ENCODE measurements around the gene ZNF575.
A peak's percentile ranks its signal among the peaks of the same experiment; 100 is the strongest.

The ZNF575 gene

DNA sequence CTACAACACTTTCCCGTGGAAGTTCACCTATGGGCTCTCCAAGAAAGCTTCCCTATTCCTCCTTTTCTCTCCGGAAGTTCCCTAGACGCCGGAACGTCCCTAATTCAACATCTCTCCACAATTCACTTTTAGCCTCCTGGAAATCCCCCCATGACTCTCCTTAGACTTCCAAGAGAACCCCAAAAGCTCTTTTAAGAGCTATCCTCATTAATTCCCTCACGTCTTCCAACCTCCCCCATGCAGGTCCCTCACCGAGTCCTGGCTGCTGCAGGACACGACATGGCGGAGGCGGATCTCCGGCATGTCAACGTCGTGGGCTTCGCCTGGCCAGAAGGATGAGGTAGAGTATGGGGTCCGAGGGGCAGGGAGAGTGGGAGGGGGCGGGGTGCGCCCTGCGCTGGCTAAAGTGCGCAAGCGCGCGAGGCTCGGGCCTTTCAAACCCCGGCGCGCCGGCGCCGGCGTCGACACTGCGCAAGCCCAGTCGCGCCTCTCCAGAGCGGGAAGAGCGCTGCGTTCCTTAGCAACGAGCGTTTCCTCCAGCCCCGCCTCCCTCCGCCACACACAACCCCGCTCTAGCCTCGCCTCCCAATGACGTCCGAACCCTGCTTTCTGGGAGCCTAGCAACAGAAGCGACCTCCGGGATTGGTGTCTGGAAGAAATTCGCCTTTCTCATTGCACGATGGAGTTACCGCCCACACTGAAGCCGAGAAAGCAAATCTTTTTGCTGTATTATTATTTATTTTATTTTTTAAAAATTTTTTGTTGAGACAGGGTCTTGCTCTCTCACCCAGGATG, 42.4 kb downstream of the ZNF575 start, which contains the start of the genes PINLYP and XRCC1:
Gene PINLYP (plus strand): TSS at position 646 of the 795 bp plus-strand sequence. CDS start 1,391 bp downstream, outside the sequence.
Gene XRCC1 (minus strand): TSS at position 372 of the 795 bp plus-strand sequence. CDS start 69 bp downstream, at position 303.
- peak; percentile 97 for DNase-seq

DNA sequence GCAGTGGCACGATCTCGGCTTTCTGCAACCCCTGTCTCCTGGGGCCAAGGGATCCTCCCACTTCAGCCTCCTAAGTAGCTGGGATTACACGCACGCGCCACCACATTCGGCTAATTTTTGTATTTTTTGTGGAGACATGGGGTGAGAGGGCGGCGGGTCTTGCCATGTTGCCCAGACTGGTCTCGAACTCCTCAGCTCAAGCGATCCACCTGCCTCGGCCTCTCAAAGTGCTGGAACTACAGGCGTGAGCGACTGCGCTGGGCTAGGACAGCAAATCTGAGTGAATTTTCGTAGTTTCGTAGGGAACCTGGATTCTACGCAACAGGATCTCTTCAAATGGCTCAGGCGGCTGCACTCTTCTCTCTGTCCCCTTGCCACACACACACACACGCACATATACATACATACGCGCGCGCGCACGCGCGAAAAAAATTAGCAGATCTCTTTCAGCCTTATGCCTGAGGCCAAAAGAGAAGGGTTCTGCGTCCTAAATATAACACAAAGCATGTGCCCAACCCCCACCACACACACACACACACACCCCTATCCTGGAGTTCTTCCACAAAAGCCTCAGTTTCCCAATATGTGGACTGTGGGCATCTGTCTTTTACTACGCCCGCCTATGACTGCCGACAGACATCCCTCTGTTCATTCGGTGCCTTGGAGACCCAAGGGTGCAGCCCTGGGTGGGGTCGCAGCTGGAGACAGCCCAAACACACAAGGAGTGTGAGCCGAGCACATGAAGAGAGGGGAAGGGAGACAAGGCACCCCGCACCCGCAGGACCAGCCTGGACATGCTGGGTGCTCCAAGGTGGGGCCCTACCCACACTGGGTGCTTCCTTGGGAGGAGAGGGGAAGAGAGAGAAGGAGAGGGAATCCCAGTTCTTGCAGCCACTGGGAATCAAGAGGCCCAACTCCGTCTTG, 43.2 kb downstream of the ZNF575 start:
- DNase-seq = no peak

DNA sequence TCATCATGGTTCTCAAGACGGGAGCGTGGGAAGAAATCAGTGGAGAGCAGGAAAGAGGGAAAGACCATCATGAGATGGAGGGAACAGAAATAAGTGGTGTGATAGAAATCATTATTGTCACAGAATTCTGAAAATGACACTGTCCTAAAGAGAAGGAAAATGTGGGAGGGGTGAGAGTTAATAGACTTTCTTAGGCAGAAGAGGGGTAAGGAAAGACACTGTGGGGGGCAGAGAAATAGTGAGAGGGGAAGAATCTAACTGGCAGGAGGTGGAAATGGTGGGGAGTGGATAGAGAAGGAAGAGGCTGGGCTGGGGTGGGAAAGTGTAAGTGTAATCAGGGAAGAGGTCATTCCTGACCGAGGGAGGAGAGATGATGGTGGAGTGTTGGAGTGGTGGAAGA, 45.8 kb downstream of the ZNF575 start:
- DNase-seq = no peak

DNA sequence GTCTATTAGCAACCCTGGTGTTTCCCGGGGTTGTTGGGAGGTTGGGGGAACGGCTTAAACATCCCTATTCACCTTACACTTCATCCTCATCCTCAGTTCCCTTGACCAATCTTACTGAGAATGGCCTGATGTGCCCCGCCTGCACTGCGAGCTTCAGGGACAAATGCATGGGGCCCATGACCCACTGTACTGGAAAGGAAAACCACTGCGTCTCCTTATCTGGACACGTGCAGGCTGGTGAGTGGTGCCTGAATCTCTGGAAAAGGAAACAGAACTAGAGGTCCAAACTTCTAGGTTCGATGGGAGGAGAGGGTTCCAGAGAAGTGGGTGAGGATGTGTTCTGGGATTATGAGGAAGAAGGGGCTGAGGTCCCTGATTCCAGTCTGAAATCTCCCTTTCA, 48.5 kb downstream of the ZNF575 start:
- DNase-seq = no peak

DNA sequence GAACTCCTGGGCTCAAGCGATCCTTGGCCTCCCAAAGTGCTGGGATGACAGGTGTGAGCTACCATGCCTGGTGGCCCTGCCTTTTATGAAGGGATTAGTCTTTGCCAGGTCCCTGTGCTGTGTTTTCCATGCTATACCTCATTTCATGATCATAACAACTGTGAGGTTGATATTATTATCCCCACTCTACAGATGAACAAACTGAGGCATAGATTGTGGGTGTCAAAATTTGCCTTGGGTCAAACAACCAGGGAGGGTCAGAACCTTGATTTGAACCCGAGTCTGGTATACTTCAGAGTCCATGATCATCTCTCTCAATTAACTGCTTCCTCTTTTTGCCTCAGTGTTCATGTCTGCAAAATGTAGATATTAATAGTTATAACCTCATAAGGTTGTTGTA, 49.5 kb downstream of the ZNF575 start:
- no peak for DNase-seq

DNA sequence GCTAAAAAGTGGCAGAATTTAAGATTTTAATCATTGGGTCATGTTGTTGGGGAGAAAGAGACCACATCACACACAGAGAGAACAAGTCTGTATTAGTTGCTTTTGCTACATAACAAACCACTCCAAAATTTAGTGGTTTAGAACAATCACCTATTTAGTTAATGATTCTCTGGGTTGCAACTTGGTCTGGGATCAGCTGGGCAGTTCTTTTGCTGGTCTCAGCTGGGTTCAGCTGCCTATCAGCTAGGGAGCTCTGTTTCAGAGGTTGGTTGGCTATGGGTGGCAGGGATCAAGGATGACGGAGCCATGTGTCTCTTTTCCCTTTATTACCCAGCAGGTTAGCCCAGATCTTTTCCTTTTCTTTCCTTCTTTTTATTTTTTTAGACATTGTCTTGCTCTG, 51.5 kb downstream of the ZNF575 start:
- no peak for DNase-seq

Measured in stimulated activated CD8-positive, alpha-beta memory T cell treated with anti-CD3 and anti-CD28 coated beads, Interleukin-4, amount 100 ng/mL, for 48 hours (primary cell).